PFSK-1 (cell line): Measurements from ENCODE around the gene POLL.

ENCODE experiments used
- POLR2AphosphoS5 ChIP-seq: IDR thresholded peaks from 2 replicates; pipeline ENCODE4 v1.6.1; 2012; ENCODE audit warnings: low read depth, mild to moderate bottlenecking, control low read depth, low read length, moderate library complexity
- REST ChIP-seq, 2 experiments: IDR thresholded peaks; 2 replicates each; pipeline versions ENCODE4 v1.6.1 to v1.8.0; 2011 to 2012; ENCODE audit warnings: low read depth in 2 of 2, low read length in 2 of 2, control low read depth in 1 of 2, inconsistent platforms in 1 of 2, mild to moderate bottlenecking in 1 of 2, moderate library complexity in 1 of 2; ENCODE audit not compliant: insufficient read depth in 1 of 2
- SIN3A ChIP-seq: IDR thresholded peaks from 2 replicates; pipeline ENCODE4 v1.6.1; 2012; ENCODE audit warnings: mild to moderate bottlenecking, low read length, moderate library complexity, borderline replicate concordance; ENCODE audit not compliant: insufficient read depth
- TAF1 ChIP-seq: IDR thresholded peaks from 2 replicates; pipeline ENCODE4 v1.6.1; 2012; ENCODE audit warnings: low read length, control low read depth, borderline replicate concordance; ENCODE audit not compliant: insufficient read depth

- TF ChIP-seq POLR2AphosphoS5 (no peak), SIN3A (no peak), TAF1 (no peak), REST (IDR thresholded peaks at IDR 0.05; ENCODE audit: insufficient read depth in 1 of 2, low read depth in 2 of 2, low read length in 2 of 2) (no peak)
Observed at GRCh38 chr10:101572126-101572525, 15.9 kb downstream of the POLL start.
